ENCODE data around the gene MEGF11.

The MEGF11 gene

DNA sequence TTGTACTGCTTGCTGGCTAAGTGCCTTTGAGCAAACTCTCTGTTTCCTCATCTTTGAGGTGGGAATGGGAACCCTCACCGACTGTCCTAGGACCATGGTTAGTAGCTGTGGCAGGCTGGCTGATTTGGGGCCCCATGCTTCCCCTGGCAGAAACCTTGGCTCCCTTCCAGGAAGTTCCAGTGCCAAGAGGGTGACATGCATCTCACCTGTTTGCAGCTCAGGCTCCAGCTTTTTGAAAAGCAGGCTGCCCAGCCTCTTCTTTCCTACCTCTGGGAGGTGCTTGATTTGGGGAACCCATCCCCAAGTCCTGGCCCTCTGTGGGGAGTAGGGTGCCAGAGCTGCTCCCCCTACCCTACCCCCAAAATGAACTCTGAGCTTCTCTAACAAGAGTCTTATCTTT is 333.4 kb downstream of the MEGF11 start:
- Mint-ChIP-seq H3K27ac (no peak overlapping the region), H3K4me1 (peaks cover 71% of the 10 kb centered on the region), H3K27me3 (no peaks in the 10 kb centered on the region), H3K36me3 (peaks cover 5% of the 10 kb centered on the region), H3K4me3 (no peak overlapping the region), H3K9me3 (no peaks in the 10 kb centered on the region)
- no peak for ATAC-seq

DNA sequence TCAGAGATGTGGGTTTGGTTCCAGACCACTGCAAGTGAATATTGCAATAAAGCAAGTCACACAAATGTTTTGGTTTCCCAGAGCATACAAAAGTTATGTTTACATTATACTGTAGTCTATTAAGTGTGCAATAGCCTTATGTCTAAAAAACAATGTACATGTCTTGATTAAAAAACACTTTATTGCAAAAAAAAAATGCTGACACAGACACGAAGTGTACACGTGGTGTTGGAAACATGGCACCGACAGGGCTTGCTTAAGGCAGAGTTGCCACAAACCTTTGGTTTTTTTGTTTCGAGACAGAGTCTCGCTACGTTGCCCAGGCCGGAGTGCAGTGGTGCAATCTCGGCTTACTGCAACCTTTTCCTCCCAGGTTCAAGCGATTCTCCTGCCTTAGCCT is 334.2 kb downstream of the MEGF11 start:
- Mint-ChIP-seq H3K27me3 (no peaks in the 10 kb centered on the region), H3K27ac (no peak overlapping the region), H3K4me1 (peaks cover 79% of the 10 kb centered on the region), H3K9me3 (no peaks in the 10 kb centered on the region), H3K36me3 (peaks cover 5% of the 10 kb centered on the region), H3K4me3 (no peak overlapping the region)
- ATAC-seq, result no peak

DNA sequence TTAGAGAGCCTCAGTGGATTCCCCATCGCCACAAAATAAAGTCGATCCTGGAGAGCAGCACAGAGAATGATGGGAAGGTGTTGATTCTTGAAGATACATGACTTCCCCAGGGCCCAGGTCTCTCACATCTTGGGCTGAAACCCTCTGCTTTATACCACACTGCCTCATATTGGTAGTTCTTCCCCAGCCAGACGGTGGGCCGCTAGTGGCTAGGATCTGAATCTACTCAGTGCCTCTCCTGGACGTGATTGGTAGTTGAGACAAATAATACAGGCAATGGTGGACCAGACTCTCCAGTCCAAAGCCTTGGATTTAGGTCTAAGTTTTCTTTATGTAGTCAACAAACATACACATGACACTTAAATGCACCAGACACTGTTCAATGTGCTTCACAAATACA is 334.6 kb downstream of the MEGF11 start:
- Mint-ChIP-seq H3K27me3 (no peaks in the 10 kb centered on the region), H3K4me3 (no peak overlapping the region)

DNA sequence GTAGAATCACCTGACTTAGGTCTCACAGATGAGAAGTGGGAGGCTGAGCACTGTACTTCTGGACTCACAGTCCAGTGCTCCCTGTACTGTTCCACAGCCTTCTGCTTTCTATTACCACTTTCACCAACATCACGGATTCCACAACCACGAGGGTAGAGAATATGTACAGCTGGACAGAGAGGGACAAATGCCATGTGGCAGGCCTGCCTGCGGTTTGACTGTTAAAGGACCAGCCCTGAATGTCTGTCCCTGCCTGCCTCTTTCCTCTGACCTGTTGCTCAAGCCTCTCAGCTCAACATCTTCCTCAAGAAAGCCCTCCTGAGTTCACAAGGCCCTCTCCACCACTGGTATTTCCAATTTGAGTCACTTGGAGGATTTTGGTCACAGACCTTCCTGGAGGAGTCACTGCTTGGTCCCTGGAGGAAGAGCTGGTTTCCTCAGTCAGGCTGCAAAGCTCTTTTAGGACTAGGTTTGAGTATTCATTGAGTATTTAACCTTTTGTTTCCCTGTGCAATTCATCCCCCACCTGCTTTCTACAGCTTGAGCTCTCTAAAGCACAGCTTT is 335.1 kb downstream of the MEGF11 start:
- Mint-ChIP-seq H3K36me3 (peaks cover 5% of the 10 kb centered on the region), H3K9me3 (no peaks in the 10 kb centered on the region), H3K27ac (peak overlapping the region; percentile 67), H3K27me3 (no peaks in the 10 kb centered on the region), H3K4me1 (peaks cover 80% of the 10 kb centered on the region), H3K4me3 (peak overlapping the region; percentile 32)
- ATAC-seq, result no peak

More for the DNA sequence above, 334.6 kb downstream of the MEGF11 start:
- H3K4me1 Mint-ChIP-seq, result peaks cover 80% of the 10 kb centered on the region
- H3K27ac Mint-ChIP-seq, result peak overlapping the region; percentile 67
- peaks cover 5% of the 10 kb centered on the region for H3K36me3 Mint-ChIP-seq
- no peaks in the 10 kb centered on the region for H3K9me3 Mint-ChIP-seq
- ATAC-seq, result no peak

DNA sequence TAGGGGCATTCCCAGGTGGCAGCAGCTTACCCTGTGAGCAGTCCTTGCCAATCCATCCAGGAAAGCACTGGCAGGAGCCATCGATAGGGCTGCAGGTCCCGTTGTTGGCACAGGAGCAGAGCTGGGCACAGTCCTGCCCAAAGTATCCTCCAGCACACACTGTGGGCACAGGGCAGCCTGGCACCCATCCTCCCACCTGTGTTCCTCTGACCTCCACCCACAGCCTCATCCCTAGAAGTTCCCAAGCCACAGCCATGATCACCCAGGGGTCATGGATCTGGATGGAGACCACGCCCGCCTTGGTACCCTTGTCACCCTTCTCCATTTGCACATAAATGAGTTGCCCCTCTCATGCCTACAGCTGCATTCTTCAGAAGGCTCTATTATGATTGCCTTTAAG is 335.6 kb downstream of the MEGF11 start:
- no peak for ATAC-seq
- H3K27me3 Mint-ChIP-seq, result no peaks in the 10 kb centered on the region
- H3K4me3 Mint-ChIP-seq, result no peak overlapping the region
- peak overlapping the region; percentile 67 for H3K27ac Mint-ChIP-seq
- H3K36me3 Mint-ChIP-seq, result peaks cover 5% of the 10 kb centered on the region
- peaks cover 80% of the 10 kb centered on the region for H3K4me1 Mint-ChIP-seq
- H3K9me3 Mint-ChIP-seq, result no peaks in the 10 kb centered on the region

DNA sequence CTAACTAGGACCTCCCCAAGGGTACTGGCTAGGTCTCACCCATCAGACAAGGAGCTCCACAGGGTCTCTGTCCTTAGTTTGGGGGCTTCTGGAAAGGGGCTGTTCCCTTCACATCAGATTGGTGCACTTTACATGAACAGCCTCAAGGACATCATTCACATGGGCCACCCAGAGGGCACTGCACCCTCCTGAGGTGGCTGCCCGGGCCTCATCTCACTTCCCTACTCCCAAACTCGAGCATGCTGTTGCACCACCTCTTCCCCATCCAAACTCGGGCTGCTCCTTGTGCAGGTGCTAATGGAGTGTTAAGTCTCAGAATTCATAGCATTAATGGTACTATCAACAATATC is 336.2 kb downstream of the MEGF11 start:
- Mint-ChIP-seq H3K27ac (peak overlapping the region; percentile 67), H3K4me3 (peak overlapping the region; percentile 77), H3K27me3 (no peaks in the 10 kb centered on the region), H3K4me1 (peaks cover 75% of the 10 kb centered on the region), H3K9me3 (no peaks in the 10 kb centered on the region), H3K36me3 (peaks cover 5% of the 10 kb centered on the region)
- ATAC-seq, result no peak

DNA sequence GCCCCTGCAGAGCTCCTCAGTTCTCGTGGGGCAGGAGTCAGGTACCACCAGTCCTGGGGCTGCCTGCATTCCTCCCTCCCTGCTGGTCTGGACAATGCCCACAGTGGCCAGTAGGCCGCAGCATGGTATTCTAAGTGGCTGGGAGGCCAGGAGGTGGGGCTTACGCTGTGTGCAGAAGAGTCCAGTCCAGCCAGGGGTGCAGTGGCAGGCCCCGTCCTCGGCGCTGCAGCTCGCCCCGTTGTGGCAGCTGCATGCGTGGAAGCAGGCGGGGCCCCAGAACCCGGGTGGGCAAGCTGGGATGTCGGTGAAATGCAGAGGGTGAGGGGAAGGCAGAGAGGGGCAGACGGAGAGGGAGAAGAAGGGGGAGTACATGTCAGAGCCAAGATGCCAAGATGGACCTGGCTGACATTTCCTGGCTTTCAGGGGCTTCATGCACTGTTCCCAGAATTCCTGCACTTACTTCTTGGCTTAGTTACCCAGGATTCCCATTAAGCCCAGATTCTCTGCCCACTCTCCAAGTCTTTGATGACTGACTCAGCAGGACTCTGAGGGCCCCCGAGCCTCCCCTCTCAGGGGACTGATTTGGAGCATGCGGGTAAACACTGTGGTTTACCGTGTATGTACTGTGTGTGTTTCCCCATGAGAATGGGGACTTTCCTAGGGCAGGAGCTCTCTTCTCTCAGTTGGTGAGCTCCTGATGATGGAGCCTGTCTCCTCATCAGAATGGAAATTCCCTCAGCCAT is 336.7 kb downstream of the MEGF11 start:
- peak; percentile 95 for ATAC-seq
- Mint-ChIP-seq H3K4me3 (peak overlapping the region; percentile 77), H3K36me3 (peaks cover 5% of the 10 kb centered on the region)

DNA sequence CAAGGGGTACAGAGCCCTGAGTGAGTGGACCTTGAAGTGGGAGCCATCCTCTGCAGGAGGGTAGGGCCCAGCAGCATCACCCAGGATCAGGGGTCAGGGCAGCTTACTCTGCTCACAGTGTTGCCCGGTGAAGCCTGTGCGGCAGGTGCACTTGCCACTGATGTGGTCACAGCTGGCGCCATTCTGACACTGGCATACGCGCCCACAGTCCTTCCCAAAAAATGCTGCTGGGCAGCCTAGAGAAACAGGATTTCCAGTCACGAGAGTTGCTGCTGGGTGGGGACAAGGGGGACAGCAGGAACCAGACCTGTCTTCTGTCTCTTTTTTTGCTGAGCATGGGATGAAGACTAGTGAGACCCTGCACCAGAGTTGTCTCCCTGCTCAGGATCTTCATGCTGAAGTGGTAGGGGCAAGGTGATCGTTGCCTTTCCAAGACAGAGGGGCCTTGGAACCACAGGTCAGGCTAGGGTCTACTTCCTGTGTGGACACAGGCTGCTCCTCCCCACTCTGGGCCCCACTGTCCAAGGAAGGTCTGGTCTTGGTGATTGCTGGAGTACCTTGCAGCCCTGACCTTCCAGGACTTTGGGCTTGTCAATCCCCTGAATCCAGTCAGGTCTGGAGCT is 337.4 kb downstream of the MEGF11 start:
- Mint-ChIP-seq H3K4me3 (peak overlapping the region; percentile 77), H3K4me1 (peaks cover 63% of the 10 kb centered on the region), H3K9me3 (no peaks in the 10 kb centered on the region), H3K27me3 (no peaks in the 10 kb centered on the region), H3K36me3 (peaks cover 8% of the 10 kb centered on the region), H3K27ac (peak overlapping the region; percentile 67)
- no peak for ATAC-seq

More for the DNA sequence above, 336.7 kb downstream of the MEGF11 start:
- Mint-ChIP-seq H3K27me3 (no peaks in the 10 kb centered on the region), H3K4me1 (peaks cover 70% of the 10 kb centered on the region), H3K27ac (peak overlapping the region; percentile 67), H3K9me3 (no peaks in the 10 kb centered on the region)

DNA sequence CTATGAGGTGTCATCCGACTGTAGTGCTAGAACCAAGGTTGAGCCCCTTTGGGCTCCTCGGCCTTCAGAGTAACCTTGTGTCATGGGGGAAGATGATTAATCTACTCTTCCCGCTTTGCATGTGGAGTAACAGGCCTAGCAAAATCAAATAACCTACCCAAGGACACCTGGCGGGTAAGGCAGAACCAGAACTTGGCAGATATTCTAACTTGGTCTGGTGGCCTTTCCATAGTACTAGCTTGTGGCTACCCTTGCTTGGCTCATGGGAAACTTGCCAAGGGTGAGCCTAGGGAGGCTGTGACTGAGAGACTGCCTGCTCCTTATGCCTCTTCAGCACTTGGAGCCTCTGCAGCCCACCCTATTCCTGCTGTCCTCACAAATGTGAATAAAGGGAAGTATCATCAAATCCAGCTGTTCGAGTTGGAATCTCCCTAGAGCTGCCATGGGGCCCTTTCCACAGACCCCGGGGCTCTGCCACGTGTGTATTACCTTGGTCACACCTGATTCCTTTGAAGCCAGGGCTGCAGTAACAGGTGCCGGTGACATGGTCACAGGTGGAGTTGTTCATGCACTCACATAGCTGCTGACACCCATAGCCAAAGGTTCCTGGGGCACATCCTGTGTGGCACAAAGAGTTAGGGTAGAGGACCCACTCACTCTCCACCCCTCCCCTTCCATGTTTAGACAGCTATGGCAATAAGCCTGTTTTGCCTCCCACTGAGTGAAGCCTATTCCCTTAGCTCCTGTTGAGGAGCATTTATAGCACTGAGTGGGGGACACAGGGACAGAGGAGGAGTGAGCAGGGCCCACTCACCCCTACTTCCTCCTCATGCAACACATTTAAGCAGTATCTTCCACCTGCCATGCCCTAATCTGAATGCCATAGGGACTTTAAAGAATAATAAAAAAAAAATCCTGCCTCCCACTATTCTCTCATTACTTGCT is 338.3 kb downstream of the MEGF11 start:
- peak overlapping the region; percentile 67 for H3K27ac Mint-ChIP-seq
- ATAC-seq, result no peak
- H3K4me1 Mint-ChIP-seq, result peaks cover 54% of the 10 kb centered on the region
- peaks cover 12% of the 10 kb centered on the region for H3K36me3 Mint-ChIP-seq
- no peaks in the 10 kb centered on the region for H3K9me3 Mint-ChIP-seq
- no peaks in the 10 kb centered on the region for H3K27me3 Mint-ChIP-seq
- no peak overlapping the region for H3K4me3 Mint-ChIP-seq

DNA sequence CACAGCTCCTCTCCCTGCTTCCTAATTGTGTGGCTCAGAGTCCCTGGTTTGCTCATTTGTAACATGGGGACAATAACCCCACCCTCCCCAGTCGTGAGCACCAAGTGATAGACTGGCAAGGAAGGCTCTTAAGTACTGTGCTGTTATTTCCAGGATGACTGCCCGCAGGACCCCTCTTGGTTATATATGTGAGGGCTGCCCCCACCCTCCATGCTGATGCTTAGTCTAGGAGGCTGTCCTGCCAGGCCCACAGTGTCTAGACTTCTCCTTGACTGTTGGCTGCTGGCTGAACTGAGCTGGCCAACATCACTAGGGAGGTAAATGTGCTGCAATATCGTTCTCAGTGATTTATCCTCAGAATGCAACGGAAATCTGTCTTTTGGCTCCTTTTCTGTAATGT is 339.2 kb downstream of the MEGF11 start:
- Mint-ChIP-seq H3K27ac (no peak overlapping the region), H3K4me1 (peaks cover 49% of the 10 kb centered on the region)

DNA sequence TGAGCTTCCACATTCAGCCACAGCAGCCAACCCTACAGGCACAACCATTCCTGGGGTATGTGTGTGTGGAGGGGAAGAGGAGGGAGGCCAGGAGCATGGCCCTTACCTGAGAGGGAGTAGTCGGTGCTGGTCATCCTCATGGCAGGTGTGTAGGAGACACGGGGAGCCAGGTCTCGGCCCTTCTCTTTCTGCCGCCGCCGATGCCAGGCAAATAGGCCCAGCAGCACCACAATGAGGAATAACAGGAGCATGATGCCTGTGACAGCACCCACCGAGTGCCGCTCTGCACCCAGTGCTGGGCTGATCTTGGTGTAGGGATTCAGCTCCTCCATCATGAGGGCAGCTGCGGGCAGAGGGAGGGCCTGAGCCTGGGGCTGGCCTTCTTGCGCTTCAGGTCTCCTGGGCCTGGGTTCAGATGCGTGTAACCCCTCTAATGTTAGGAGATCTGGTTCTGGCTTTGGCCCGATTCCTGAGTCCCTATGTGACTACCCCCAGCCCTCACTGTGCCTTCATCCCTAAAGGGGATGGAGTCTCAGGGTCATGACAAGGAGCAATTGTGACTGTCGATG is 339.8 kb downstream of the MEGF11 start:
- no peaks in the 10 kb centered on the region for H3K9me3 Mint-ChIP-seq
- no peak overlapping the region for H3K4me3 Mint-ChIP-seq

More for the DNA sequence above, 339.2 kb downstream of the MEGF11 start:
- H3K4me3 Mint-ChIP-seq, result no peak overlapping the region
- peaks cover 12% of the 10 kb centered on the region for H3K36me3 Mint-ChIP-seq
- H3K27me3 Mint-ChIP-seq, result no peaks in the 10 kb centered on the region
- no peak for ATAC-seq
- H3K9me3 Mint-ChIP-seq, result no peaks in the 10 kb centered on the region

DNA sequence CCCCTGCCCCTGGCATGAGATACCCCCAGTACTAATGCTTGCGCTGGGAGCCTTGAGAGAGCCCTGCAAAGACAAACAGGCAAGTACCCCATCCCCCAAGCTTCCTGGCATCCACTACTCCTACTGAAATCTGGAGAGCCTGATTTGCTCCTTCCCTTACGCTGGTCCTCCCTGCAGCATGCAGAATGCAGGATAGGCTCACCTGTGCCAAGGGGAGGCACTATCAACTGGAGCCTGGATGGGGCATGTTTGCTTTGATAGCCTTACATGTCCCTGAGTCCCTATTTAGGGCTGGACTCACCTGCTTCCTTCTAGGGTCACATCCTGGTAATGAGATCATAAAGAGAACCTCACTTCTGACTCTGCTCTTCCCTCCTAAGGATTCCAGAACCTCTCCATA is 341.3 kb downstream of the MEGF11 start:
- no peak overlapping the region for H3K27ac Mint-ChIP-seq
- H3K36me3 Mint-ChIP-seq, result peaks cover 19% of the 10 kb centered on the region
- ATAC-seq, result no peak
- peaks cover 30% of the 10 kb centered on the region for H3K4me1 Mint-ChIP-seq
- H3K4me3 Mint-ChIP-seq, result no peak overlapping the region
- no peaks in the 10 kb centered on the region for H3K9me3 Mint-ChIP-seq
- no peaks in the 10 kb centered on the region for H3K27me3 Mint-ChIP-seq

More for the DNA sequence above, 339.8 kb downstream of the MEGF11 start:
- Mint-ChIP-seq H3K27ac (no peak overlapping the region), H3K4me1 (peaks cover 44% of the 10 kb centered on the region), H3K36me3 (peaks cover 12% of the 10 kb centered on the region), H3K27me3 (no peaks in the 10 kb centered on the region)
- ATAC-seq, result no peak

DNA sequence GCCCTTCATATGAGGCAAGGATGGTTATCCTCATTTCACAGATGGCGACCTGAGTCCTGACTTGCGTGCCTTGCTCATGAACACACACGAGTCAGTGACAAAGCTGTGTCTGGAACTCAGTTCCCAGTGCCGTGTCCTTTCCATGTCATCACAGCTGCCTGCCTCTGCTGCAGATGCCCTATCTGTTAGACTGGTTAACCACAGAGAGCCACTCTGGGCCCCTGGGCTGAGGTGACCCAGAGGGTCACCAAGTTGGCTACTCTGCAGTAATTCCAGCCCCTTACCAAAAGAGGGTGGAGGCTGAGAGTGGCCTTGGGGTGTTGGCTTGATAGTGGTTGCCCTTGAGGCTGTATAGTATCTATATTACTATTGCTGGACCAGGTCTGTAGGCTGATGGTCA is 343.2 kb downstream of the MEGF11 start:
- H3K36me3 Mint-ChIP-seq, result peaks cover 25% of the 10 kb centered on the region
- H3K4me1 Mint-ChIP-seq, result peaks cover 11% of the 10 kb centered on the region
- H3K4me3 Mint-ChIP-seq, result no peak overlapping the region
- ATAC-seq, result no peak
- H3K9me3 Mint-ChIP-seq, result no peaks in the 10 kb centered on the region
- no peaks in the 10 kb centered on the region for H3K27me3 Mint-ChIP-seq
- H3K27ac Mint-ChIP-seq, result no peak overlapping the region

DNA sequence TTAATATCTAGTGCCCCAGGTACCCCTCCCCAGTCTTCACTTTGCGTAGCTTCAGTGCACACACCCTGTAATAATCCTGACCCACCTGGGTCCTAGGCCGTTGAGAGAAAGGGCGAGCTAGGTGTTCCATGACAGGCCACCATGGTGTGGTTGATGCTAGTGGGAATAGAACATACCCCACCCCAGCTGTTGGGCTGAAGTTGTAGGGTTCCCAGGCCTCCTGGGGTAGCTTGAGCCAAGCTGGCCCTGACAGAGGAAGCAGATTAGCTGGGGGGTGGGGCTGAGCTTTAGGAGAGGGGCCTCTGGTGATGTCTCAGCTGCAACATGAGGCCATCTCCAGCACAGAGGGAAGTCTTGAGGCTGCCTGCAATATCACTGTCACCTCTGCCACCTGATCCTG is 343.7 kb downstream of the MEGF11 start:
- H3K36me3 Mint-ChIP-seq, result peaks cover 25% of the 10 kb centered on the region
- no peaks in the 10 kb centered on the region for H3K27me3 Mint-ChIP-seq
- ATAC-seq, result no peak
- H3K9me3 Mint-ChIP-seq, result no peaks in the 10 kb centered on the region
- H3K4me1 Mint-ChIP-seq, result peaks cover 6% of the 10 kb centered on the region
- no peak overlapping the region for H3K4me3 Mint-ChIP-seq
- H3K27ac Mint-ChIP-seq, result no peak overlapping the region

DNA sequence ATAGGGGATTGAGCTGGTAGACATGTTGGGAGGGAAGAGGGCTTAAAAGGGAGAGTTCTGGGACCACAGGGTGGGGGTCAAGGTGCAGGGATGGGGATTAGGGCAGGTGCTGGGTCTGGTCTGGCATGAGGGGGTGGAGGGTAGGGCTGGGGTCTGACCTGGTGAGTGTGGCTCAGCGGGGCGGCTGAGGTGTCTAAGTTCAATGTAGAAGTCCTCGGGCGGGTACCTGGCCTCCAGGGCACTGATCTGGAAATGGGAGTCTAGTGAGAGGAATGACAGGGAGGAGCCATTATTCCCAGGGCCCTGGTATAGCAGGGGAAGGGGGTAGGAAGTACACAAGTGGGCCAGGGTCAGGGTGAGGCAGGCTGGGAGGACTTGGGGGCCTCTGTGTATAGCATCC is 344.7 kb downstream of the MEGF11 start:
- Mint-ChIP-seq H3K4me3 (no peak overlapping the region), H3K9me3 (no peaks in the 10 kb centered on the region), H3K36me3 (peaks cover 25% of the 10 kb centered on the region), H3K4me1 (peaks cover 2% of the 10 kb centered on the region), H3K27me3 (no peaks in the 10 kb centered on the region), H3K27ac (no peak overlapping the region)
- no peak for ATAC-seq
